Tibial nerve (tissue), 4 donors: ENCODE results near the gene SPATA13. TPM values are rescaled to one million over a fixed set of nuclear protein-coding genes. Genes with fewer than 3 reads are reported as not detected.
A peak's percentile ranks its signal among the peaks of the same experiment; 100 is the strongest.

ENCODE experiments used
- DNase-seq, 2 donors: peaks; one replicate each; pipeline ENCODE4 v3.0.0-alpha.2; 2019; ENCODE audit warnings: low spot score in 2 of 2
- H3K27ac ChIP-seq, 4 donors: fragments of 200-600 bp; sonication (generic) in 3 of 4; one replicate each; pipeline ENCODE4 v1.5.1; 2017 to 2019; ENCODE audit warnings: mild to moderate bottlenecking in 1 of 4
- H3K27me3 ChIP-seq, 2 donors: fragments of 200-600 bp; sonication (generic) in 1 of 2; one replicate each; pipeline versions ENCODE4 v1.5.1 to v1.6.0; 2017 to 2019
- H3K36me3 ChIP-seq, 3 donors: fragments of 200-600 bp; sonication (generic); one replicate each; pipeline ENCODE4 v1.5.1; 2018 to 2019
- H3K4me1 ChIP-seq, 4 donors: fragments of 200-600 bp; sonication (generic) in 3 of 4; one replicate each; pipeline ENCODE4 v1.5.1; 2017 to 2019
- H3K4me3 ChIP-seq, 4 donors: fragments of 200-600 bp; sonication (generic) in 3 of 4; one replicate each; pipeline ENCODE4 v1.5.1; 2017 to 2019; ENCODE audit warnings: mild to moderate bottlenecking in 1 of 4, moderate library complexity in 1 of 4
- H3K9me3 ChIP-seq, 4 donors: fragments of 200-600 bp; sonication (generic) in 3 of 4; one replicate each; pipeline ENCODE4 v1.5.1; 2017 to 2019
- EP300 ChIP-seq, 2 donors: sonication (generic); formaldehyde crosslinking; IDR thresholded peaks; one replicate each; pipeline ENCODE4 v1.6.1; 2017; ENCODE audit warnings: antibody characterized with exemption in 2 of 2, mild to moderate bottlenecking in 1 of 2
- POLR2A ChIP-seq, 2 donors: fragments of 450-650 bp; IDR thresholded peaks; one replicate each; pipeline ENCODE4 v1.6.1; 2017; ENCODE audit warnings: antibody characterized with exemption in 2 of 2, mild to moderate bottlenecking in 2 of 2, moderate library complexity in 2 of 2
- WGBS, 2 donors: methylation state at CpG; one replicate each; pipeline ENCODE4 v1.1.5; 2018; 5-methylcytosine and 5-hydroxymethylcytosine counted together
- total RNA-seq, 4 donors: library from RNA; depleted of rRNA; stranded (reverse); fragments of >200 nt; gene quantifications; one replicate each; pipeline ENCODE4 v1.1.0, GENCODE V29; 2016
- TF ChIP-seq, protein P1 (sequence below), 5 experiments: fragments of 200-600 bp in 3 of 5; fragments of 450-650 bp in 2 of 5; sonication (generic) in 3 of 5; IDR thresholded peaks; one replicate each; pipeline ENCODE4 v1.5.1; 2016 to 2019; ENCODE audit warnings: antibody characterized with exemption in 5 of 5, mild to moderate bottlenecking in 3 of 5, moderate library complexity in 2 of 5

Gene SPATA13
- total RNA-seq, 4 donors from 2014 or later: 35.0 to 96.0 (median 51.7) TPM

DNA sequence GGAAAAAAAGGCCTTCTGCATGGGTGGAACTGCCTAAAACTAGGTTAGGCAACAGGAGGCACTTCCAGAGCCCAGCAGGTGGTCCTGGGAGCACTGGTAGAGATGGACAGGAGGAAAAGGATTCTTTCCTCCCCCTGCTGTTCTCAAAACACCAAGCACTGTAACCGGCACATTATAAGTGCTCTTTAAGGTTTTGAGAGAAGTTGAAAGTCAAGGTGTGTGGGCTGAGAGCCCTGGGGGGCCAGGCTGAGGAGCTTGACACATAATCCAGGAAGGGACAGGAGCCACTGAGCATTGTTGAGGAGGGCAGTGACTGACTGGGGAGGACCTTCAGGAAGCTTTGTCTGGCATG, 32.3 kb downstream of the SPATA13 start:
- Histone ChIP-seq H3K4me3 (no peak overlapping the region), H3K27ac (no peak overlapping the region), H3K9me3 (peaks cover 0 to 9% (median 0%) of the 10 kb centered on the region in 4 donors), H3K27me3 (no peaks in the 10 kb centered on the region), H3K36me3 (peaks cover 0 to 3% (median 0%) of the 10 kb centered on the region in 3 donors), H3K4me1 (no peaks in the 10 kb centered on the region)
- TF ChIP-seq POLR2A (IDR thresholded peaks at IDR 0.05): no peak
- TF ChIP-seq, protein P1, sequence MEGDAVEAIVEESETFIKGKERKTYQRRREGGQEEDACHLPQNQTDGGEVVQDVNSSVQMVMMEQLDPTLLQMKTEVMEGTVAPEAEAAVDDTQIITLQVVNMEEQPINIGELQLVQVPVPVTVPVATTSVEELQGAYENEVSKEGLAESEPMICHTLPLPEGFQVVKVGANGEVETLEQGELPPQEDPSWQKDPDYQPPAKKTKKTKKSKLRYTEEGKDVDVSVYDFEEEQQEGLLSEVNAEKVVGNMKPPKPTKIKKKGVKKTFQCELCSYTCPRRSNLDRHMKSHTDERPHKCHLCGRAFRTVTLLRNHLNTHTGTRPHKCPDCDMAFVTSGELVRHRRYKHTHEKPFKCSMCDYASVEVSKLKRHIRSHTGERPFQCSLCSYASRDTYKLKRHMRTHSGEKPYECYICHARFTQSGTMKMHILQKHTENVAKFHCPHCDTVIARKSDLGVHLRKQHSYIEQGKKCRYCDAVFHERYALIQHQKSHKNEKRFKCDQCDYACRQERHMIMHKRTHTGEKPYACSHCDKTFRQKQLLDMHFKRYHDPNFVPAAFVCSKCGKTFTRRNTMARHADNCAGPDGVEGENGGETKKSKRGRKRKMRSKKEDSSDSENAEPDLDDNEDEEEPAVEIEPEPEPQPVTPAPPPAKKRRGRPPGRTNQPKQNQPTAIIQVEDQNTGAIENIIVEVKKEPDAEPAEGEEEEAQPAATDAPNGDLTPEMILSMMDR (IDR thresholded peaks at IDR 0.05): no peak
- TF ChIP-seq EP300 (IDR thresholded peaks at IDR 0.05): no peak
- 79 to 90% methylated on average over 1 of the region's 1 CpG for WGBS, 2 donors
- no peak for DNase-seq

DNA sequence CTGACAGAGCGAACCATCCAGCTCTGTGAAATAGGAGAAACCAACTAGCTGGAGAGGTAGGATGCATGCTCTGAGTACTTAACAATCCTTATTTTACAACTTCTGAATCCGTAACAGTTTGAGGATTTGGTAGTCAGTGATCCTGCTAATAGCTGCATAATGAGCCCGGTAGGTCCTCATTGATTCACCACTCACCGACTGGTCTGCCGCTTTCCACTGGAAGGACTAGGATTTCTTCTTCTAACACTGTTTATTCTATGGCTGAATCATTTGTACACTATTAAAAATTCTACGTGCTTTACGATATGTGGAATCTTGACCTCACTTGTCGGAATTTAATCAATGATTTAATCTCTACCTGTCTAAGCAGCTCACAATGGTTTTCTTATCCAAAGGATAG, 33.9 kb downstream of the SPATA13 start:
- Histone ChIP-seq H3K4me1 (peaks cover 0 to 6% (median 0%) of the 10 kb centered on the region in 4 donors), H3K27ac (no peak overlapping the region), H3K27me3 (no peaks in the 10 kb centered on the region), H3K4me3 (no peak overlapping the region), H3K36me3 (no peaks in the 10 kb centered on the region), H3K9me3 (no peaks in the 10 kb centered on the region)
- no peak for DNase-seq
- TF ChIP-seq EP300 (IDR thresholded peaks at IDR 0.05): no peak
- TF ChIP-seq, protein P1 (IDR thresholded peaks at IDR 0.05): no peak
- TF ChIP-seq POLR2A (IDR thresholded peaks at IDR 0.05): no peak
- WGBS, 2 donors: 89 to 91% methylated on average over 8 of the region's 8 CpGs

DNA sequence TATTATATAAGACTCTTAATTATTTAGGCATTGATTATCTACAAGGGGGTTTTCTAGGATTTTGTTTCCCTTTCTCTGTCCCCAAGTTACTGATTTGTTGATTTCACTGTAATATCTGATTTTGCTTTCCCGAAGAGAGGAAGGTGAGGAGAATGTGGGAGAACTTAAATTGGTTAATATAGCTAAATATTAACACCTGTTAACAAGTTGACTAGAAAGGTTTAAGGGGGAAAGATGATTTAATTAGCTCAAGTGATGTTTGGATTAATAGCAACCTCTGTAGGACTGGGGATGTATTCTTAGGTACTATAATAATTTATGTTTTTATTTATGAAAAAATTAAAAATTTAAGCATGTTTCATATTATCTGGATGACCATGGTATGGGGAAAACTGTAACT, 35.1 kb downstream of the SPATA13 start:
- no peaks in the 10 kb centered on the region for H3K9me3 ChIP-seq
- 75 to 83% methylated on average over 1 of the region's 1 CpG for WGBS, 2 donors
- no peak overlapping the region for H3K4me3 ChIP-seq
- no peak for DNase-seq
- H3K36me3 ChIP-seq: no peaks in the 10 kb centered on the region
- TF ChIP-seq, protein P1 (IDR thresholded peaks at IDR 0.05): no peak
- TF ChIP-seq EP300 (IDR thresholded peaks at IDR 0.05) (no peak), POLR2A (IDR thresholded peaks at IDR 0.05) (no peak)
- H3K27me3 ChIP-seq: no peaks in the 10 kb centered on the region
- H3K27ac ChIP-seq: no peak overlapping the region
- H3K4me1 ChIP-seq: peaks cover 0 to 6% (median 0%) of the 10 kb centered on the region in 4 donors

DNA sequence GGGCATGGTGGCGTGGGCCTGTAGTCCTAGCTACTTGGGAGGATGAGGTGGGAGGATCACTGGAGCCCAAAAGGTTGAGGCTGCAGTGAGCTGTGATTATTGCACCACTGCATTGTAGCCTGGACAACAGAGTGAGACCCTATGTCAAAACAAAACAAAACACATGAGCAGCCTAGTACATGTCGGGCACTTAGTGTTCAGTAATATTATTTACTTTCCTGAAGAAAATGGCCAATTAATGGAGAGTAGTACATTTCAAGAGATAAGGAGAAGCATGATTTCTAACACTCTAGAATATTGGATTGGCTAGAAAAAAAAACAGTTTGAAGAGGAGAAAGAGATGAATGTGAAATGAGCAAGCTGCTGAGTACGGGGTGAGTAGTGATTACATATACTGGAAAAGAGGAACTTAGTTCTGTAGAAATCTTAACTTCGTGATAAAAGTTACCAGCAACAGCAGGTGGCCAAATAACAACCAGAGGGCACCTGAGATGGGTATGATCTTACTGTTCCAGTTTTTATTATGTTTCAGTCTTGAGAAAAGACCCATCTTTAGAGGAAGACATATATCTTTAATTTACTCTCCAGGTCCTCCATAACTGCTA, 36.2 kb downstream of the SPATA13 start:
- Histone ChIP-seq H3K4me3 (no peak overlapping the region), H3K27me3 (no peaks in the 10 kb centered on the region), H3K36me3 (no peaks in the 10 kb centered on the region), H3K4me1 (peaks cover 0 to 6% (median 0%) of the 10 kb centered on the region in 4 donors), H3K27ac (no peak overlapping the region), H3K9me3 (no peaks in the 10 kb centered on the region)
- DNase-seq: no peak
- TF ChIP-seq, protein P1 (IDR thresholded peaks at IDR 0.05): no peak
- TF ChIP-seq POLR2A (IDR thresholded peaks at IDR 0.05) (no peak), EP300 (IDR thresholded peaks at IDR 0.05) (no peak)
- 48% methylated on average over 4 of the region's 4 CpGs for WGBS, 2 donors

DNA sequence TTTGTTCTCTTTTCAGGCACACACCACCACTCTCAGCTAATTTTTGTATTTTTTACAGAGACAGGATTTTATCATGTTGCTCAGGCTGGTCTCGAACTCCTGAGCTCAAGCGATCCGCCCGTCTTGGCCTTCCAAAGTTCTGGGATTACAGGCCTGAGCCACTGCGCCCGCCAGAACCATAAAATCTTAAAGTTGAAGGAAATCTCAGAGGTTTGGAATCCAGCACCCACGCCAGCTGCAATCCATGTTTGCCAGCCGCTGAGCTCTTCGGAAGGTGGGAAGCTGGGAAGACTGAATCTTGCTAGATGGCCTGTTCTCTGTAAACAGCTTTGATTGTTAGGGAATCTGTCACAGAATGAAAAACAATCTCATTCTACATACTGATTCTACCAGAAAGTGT, 38.5 kb downstream of the SPATA13 start:
- DNase-seq: no peak
- no peak overlapping the region for H3K4me3 ChIP-seq
- peak overlapping the region in 1 of 4 donors; percentile 16 for H3K27ac ChIP-seq
- WGBS, 2 donors: 87 to 89% methylated on average over 9 of the region's 9 CpGs
- H3K9me3 ChIP-seq: no peaks in the 10 kb centered on the region
- TF ChIP-seq, protein P1 (IDR thresholded peaks at IDR 0.05): no peak
- no peak for TF ChIP-seq POLR2A (IDR thresholded peaks at IDR 0.05)
- no peak for TF ChIP-seq EP300 (IDR thresholded peaks at IDR 0.05)
- H3K36me3 ChIP-seq: no peaks in the 10 kb centered on the region
- H3K4me1 ChIP-seq: peaks cover 0 to 16% (median 2%) of the 10 kb centered on the region in 4 donors
- H3K27me3 ChIP-seq: no peaks in the 10 kb centered on the region
